NCI-H1092 treated with DMSO at 0.1 percent for 48 hours (cell line): ENCODE results near the gene LRRC42.

Source experiments
- DNase-seq: peaks from one replicate; lab custom pipeline; 2025; lab: John Stamatoyannopoulos, UW

Gene LRRC42

DNA sequence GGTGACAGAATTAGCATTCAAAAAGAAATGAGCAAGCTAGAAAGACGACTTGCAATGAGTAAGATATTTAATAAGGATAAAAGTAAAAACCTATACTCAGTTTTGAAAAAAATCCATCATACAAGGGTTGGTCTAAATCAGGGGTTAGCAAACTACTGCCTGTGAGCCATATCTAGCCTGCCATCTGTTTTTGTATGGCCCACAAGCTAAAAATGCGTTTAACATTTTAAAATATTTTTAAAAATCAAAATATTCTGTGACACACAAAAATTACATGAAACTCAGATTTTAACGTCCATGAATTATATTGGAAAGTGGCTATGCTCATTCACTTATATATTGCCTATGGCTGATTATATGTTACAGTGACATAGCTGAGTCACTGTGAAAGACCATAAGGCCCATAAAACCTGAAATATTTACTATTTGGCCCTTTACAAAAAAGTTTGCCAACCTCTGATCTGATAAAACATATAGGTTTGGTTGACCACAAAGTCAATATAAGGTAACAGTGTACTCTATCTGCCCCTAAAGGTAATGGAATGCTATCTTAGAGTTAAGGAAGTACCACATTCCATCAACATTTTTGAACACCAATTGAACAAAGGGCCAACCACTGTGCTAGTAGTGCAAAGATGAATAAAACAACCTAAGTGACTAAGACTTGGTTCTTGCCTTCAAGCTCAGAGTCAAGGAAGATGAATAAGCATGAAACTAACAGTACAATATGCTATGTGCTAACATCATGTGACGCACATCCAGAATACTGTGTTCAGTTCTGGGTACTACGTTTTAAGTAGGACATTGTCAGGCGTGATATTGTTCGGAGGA is 3.8 kb upstream of the LRRC42 start:
- DNase-seq, result no peak

DNA sequence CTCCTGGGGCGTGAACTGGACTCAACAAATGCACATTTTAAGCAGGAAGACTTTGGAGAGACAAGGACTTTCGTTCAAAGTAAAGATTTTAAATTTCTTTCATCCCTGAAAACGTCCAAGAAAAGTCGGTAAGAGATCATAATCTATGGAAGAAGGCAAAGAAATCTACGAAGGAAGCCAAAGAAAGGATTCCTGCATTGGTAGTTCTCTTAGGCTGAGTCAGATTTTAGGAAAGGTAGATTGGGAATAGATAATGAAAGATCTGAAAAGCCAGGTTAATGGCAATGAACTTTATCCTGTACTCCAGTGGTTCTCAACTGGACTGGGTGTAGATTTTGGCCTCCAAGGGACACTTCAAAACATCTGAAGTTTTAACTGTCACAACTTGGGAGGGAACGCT is 3.1 kb upstream of the LRRC42 start:
- no peak for DNase-seq

DNA sequence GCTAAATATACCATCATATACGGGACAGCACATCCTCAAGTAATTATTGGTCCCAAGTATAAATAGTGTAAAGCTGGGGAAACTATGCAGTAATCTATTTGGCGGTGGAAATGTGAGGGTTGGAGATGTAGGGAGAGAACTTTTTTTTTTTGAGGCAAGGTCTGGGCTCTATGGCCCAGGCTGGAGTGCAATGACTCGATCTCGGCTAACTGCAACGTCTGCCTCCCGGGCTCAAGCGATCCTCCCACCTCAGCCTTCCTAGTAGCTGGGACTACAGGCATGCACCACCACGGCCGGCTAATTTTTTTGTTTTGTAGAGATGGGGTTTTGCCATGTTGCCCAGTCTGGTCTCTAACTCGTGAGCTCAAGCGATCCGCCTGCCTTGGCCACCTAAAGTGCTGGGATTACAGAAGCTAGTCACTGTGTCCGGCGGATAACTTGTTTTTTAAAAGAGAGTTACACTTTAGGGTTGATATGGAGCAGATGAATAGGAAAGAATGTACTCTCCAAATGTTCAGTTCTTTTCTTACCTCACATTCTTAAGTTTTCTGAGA is 2.6 kb upstream of the LRRC42 start:
- no peak for DNase-seq

DNA sequence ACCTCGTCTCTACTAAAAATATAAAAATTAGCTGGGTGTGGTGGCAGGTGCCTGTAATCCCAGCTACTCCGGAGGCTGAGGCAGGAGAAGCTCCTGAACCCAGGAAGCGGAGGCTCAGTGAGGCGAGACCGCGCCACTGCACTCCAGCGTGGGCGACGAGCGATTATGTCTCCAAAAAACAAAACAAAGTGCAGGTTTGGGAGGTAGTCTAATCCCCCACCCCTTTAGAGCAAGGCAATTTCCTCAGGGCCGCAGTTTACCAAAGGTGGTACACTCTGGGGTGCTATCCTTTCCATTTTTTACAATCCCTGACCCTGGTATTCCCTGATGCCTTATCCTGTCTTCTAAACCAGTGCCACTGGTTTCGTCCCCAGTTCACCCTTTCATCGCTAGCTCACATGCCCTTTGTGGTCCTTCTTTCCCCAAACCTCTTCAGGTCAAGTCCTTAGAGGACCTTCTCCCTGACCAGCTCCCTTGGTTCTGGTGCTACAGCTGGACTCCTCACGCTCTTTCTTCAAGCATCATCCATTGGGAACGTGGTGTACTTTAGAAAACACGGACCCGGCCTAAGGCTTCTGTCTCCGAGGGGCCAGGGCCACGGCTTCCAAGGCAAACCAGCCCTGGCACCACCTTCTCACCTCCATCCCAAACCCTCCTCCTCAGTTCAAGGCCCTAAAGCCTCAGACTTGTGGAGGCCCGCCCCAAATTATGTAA is 1.5 kb upstream of the LRRC42 start:
- no peak for DNase-seq

DNA sequence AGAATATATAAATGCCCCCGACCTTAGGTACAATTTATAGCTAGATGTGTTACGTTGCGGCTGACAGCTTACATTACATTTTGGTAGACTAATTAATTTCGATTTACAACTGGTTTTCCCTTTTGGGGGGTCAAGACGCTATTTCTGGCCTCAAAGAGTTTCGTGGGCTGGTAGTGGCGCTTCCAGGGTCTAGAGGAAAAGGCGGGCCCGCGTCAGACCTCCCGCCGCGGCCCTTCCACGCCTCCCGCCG is 1.0 kb upstream of the LRRC42 start:
- no peak for DNase-seq

DNA sequence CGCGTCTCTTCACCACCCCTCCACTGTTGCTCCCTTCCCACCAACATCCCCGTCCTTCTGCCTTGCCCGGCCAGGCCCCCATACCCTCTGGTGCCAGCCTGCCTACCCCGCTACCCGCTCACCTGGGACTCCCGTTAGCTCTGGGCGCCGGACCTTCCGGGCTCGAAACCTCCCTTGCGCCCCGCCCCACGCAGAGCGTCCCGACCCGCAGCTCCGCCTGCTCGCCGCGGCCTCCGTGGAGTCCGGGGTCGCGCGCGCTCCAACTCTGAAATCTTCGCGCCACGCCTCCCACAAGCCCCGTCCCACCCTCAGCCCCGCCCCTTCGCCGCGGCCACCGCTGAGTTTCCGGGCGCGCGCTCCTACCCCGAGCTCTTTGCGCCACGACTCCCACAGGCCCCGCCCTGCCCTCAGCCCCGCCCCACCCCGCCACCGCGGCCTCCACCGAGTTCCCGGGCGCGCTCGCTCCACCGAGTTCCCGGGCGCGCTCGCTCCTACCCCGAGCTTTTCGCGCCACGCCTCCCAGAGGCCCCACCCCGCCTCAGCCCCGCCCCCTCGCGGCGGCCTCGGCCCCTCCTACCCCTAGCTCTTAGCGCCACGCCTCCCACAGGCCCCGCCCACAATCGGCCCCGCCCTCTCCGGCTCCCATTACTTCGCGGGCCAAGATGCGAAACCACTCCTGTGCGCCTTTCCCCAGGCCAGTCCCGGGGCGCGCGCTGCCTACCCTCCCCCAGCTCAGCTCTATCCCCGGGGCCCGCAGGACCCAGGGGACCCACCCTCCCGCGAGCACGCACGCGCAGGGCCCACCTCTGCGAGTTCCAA is 508 bp upstream of the LRRC42 start, which contains the start of gene IFT25:
TSS of gene IFT25 (minus strand) at position 267 of the 819 bp plus-strand sequence. CDS start 5,617 bp downstream, outside the sequence.
- DNase-seq, result peak; percentile 93

DNA sequence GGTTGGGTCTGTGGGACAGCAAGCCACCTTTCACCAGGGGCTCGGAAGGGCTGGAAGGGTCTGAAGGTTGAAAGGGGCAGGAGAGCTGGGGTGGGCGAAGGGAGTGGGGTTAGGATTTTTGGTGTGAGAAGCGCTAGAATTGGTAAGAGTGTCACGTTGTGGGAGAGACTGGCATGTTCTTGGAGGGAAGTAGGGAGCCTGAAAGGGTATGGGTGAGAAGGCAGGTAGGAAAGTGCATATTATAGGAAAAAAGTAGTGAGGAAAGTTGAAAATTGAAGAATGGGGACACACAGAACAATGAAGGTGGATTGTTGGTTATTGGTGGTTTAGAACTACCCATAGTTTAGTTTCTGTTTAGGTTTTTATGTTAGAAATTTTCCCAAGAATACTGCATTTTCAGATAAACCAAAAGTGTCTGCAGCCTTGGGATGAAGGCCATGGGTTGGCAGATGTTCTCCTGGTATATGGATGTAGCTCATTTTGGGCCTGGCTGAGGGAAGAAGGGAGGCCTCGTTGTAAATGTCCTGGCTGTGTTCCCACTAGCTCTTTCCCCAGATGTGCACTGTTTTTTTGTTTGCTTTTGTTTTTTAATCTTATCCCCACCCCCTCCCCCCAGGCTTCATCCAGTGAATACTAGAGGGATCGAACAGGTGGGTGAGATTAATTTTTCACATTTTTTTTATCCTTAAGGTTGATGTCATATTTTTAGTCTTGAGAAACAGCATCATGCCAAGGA is 1.2 kb downstream of the LRRC42 start:
- DNase-seq, result peak; percentile 11

DNA sequence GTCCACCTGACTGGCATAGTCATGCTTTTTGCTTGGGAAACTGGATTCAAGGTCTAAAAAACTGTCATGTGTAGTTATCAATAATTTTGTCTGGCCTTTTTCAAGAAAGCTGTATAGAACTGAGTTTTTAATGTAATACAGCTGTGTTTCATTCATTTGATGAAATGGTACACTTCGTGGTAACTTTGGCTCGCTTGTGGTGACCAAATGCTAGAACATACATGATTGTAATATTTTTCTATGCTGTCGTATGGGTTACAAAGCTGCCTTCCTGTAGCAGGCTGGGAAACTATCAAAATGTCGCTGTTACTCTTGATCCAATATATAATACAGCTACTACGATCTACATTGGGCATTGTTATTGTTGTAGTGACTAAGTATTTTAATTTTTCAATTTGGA is 2.1 kb downstream of the LRRC42 start:
- DNase-seq, result no peak

DNA sequence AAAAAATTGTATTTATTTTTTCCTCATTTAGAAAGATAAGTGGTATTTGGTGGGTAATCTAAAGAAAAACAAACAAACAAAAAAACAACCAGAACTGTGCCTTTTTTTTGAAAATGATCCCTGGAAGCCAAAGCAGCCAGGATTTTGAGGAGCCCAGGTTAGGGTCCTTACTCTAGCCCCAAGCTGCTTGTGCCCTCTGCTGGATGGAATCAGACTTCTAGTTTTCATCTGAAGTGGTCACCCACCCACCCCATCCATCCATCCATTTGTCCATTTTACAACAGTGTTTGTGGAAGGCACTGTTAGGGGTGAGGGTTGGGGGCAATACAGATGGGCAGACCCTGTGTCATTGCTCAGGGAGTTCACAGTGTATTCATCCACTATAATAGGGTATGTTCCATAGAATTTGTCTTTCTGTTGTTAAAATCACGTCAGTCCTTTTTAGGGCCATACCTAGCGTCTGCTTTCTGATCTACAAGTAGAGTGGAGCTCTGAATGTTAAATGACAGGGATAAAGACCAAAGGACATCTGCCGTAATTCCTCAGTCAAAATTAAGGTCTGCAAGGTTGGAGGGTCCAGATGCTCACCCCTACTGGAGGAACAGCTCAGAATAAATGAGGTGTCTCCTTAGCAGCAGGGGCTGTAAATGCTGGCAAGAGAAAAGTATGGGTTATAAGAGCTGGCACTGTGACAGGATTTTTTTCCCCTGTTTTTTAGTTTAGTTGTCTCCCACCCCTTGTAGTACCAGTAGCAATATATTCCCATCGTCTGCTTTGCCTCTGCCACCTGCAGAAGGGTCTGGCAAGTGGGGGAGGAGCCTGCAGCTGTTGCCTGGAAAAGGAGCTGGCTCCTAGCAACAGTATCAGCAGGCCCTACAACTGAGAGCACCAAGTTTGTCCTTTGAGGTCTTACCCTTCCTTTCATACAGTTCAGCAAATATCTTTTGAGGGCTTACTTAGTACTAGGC is 3.2 kb downstream of the LRRC42 start:
- DNase-seq, result peak; percentile 68

DNA sequence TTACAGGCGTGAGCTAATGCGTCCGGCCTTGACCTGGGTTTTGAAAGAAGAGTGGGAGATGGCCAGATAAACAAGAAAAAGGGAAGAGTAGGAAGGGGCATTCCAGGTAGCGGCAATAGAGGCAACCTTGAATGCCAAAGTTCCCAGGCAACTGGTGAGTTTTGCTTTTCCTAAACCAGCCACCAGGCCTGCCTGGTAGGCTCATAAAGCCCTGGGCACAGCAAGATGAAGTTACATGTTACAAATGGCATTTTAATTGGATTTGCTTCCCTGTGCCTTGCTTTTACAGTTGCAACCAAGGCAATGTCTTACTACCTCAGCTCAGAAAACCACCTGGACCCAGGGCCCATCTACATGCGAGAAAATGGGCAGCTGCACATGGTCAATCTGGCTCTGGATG is 5.5 kb downstream of the LRRC42 start:
- no peak for DNase-seq

DNA sequence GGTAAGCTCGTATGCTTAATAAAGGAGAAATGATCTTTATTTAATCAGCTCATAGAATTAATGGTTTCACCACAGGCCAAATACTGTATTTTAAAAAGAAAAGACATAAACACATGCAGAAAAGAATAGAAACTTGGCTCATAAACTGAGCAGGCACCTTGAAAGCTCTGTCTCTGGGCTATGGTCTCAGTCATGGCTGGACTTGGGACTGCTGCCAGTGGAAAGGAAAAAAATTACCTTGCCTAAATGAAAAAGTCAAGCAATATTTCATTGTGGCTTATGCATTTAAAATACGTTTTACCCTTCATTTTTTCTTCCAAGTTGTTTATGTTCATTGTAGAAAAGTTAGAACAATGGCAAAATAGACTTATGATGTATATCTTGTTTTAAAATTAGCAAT is 8.0 kb downstream of the LRRC42 start:
- no peak for DNase-seq

DNA sequence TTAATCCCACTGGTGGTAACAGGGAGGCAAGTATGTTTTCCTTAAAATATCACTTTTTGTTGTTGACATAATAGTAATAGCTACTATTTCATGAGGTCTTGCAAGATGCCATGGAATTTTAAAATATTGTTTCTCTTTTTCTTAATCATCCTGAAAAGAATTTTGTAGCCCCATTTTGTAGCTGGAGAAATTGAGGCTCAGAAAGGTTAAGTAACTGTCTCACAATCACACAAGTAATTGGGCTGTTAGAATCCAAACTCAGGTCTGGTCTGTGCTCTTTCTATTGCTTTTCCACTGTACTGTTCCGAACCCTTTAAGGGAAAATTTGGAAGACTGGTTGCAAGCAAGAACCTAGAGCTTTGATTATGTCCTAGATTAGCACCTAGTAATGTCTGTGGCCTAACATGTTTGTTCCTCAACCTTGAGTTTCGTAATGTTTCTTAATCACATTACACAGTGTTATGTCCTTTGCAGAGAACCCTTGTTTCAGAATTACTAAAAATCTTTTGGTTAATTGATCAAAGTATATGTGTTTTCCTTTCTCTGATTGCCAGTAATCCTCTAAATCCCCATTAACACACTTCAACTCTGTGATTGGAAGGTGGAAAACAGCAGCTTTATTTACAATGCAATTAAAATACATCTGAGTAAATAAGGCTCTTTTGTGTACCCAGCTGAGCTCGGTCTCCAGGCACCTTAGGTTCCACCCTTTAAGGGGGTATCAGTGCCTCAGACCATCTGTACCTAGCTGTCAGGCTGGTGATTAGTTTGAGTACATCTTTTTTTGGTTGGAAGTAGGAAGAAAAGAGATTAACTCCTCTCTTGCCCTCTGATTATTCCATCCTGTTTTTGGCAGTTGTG is 10.4 kb downstream of the LRRC42 start:
- DNase-seq, result peak; percentile 93

DNA sequence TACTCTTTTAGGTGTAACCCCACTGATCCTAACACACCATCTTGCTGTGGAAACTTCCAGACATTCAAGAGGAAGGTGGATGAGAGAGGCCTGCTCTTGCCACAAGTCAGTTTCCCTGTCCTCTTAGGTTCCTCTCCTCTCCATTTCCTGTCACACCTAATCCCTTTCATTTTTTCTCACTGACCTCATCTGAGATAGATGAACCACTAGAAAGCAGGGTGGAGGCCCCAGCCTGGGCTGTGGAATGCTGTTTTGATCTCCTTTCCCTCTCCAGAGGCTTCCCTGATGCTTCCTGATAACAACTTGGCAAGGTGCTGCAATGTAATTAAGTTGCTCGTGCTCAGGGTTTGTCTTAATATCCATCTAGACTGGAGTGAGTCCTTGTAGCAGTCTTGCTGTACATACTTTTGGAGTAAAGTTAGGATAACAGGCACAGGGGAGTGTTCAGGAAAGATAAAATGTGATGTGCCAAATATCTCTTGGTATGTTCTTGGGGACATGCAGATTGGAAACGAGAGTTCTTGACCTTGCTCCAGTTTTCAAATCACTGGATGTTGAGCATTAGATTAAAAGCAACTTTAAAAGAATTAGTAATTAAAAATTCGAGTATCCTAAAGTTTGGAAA is 11.2 kb downstream of the LRRC42 start:
- DNase-seq, result peak; percentile 71

DNA sequence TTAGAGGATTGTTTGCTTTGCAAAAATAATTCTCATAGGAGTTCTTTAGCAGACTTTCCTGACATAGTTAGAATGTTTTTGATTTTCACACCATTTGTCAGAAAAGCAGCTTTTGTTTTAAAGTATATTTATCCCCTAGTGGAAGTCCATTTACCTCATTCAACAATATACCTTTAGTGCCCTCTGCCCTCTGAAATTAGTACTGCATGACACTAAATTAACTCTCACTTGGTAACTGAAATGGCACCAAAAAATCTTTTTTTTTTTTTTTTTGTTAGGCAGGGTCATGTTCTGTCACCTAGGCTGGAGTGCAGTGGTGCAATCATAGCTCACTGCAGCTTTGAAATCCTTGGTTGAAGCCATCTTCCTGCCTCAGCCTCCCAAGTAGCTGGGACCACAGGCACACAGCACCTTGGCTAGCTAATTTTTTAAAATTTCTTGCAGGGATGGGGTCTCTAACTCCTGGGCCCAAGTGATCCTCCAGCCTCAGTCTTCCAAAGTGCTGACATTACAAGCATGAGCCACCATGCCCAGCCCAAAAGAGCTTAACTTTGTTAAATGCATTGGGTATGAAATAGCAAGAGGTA is 13.6 kb downstream of the LRRC42 start:
- DNase-seq, result no peak

DNA sequence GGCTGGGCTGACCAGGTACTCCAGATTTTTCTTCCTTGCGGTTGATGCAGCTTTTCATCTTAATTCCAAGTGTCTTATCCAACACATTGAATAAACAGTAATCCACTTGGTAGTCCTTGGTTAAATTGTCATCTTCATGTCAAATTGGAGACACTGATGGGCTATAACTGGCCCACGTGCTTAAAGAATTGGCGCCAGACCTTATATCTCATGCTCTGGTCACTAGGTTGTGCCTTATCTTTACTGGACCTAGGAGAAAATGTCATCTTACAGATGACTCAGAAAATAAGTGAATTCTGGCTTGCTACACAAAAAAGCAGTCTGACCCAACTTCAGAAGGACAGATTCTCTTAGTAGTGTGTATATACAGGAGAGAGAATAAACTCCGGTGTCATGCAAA is 16.2 kb downstream of the LRRC42 start:
- DNase-seq, result no peak

DNA sequence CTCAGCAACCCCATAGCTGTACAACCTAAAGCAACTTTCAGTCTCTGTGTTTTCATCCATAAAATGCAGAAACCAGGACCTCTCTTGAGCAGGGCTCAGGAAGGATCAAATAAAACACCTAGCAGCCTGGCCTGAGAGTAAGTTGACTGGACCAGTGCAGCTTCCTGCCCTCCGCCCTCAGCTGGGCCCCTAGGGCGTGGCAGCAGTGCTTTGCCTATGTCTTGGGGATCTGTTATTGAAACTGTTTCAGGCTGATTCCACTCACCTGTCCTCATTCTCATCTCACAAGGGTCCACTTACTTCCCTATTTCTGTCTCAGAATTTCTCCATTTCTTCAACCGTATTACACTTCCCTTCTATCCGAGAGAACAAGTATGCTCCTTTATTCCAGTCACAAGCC is 17.3 kb downstream of the LRRC42 start:
- DNase-seq, result no peak

DNA sequence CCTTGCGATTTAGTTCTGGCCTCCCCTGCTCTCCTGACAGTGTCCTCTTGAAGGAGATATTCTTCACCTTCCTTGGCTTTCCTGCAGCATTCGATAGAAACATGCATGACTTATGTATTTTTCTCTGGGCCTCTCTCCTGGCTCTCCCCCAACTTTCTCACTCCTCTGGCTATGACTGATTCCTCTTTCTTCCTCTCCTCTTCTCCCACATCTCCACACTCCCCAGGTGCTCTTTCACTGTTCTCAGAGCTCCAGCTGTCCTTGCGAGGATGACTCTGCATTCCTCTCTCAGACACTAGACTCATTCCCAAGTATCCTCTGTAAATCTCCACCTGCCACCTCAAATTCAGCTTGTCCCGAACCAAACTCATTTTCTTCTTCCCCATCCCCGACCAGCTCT is 18.0 kb downstream of the LRRC42 start:
- no peak for DNase-seq

DNA sequence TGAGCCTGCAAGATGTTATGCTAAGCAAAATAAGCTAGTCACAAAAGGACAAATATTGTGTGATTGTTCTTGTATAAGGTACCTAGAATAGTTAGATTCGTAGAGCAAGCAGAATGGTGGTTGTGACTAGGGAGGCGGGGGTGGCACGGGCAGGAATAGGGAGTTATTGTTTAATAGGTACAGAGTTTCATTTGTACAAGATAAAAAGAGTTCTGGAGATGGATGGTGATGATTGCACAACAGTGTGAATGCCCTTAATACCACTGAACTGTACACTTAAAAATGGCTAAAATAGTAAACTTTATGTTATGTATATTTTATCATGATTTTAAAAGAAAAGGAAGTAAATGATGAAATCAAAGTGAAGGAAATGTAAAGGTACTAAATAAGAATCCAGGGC is 20.6 kb downstream of the LRRC42 start:
- no peak for DNase-seq
